HepG2 (cell line): ENCODE data around the gene SLC7A8. TPM values are rescaled to one million over a fixed set of nuclear protein-coding genes. Genes with fewer than 3 reads are reported as not detected.

Source experiments
- KAT7 ChIP-seq: IDR thresholded peaks from 2 replicates; pipeline ENCODE4 v1.6.1; 2018; ENCODE audit warnings: borderline replicate concordance, missing compliant biosample characterization
- SMAD1 ChIP-seq: sonication (generic); formaldehyde crosslinking; IDR thresholded peaks from 2 replicates; pipeline ENCODE4 v1.4.0; 2020; ENCODE audit warnings: missing genetic modification reagents, low read depth, mild to moderate bottlenecking, borderline replicate concordance
- ZNF124 ChIP-seq: sonication (generic); formaldehyde crosslinking; IDR thresholded peaks from 2 replicates; pipeline ENCODE4 v1.4.0; 2020; ENCODE audit warnings: missing genetic modification reagents
- ZNF460 ChIP-seq: sonication (generic); formaldehyde crosslinking; IDR thresholded peaks from 2 replicates; pipeline ENCODE4 v1.5.1; 2020; ENCODE audit warnings: missing genetic modification reagents, mild to moderate bottlenecking, borderline replicate concordance
- ZNF484 ChIP-seq: sonication (generic); formaldehyde crosslinking; IDR thresholded peaks from 2 replicates; pipeline ENCODE4 v1.5.1; 2020; ENCODE audit warnings: mild to moderate bottlenecking, low read depth, missing genetic modification reagents, borderline replicate concordance
- ZNF75D ChIP-seq: sonication (generic); formaldehyde crosslinking; IDR thresholded peaks from 2 replicates; pipeline ENCODE4 v1.8.1; 2023; ENCODE audit warnings: missing genetic modification reagents, mild to moderate bottlenecking, borderline replicate concordance
- polyA plus RNA-seq, 8 experiments: library from polyadenylated mRNA; depleted of rRNA in 3 of 8; stranded (reverse) in 7 of 8; unstranded in 1 of 8; fragments of >200 nt; fragmentation: Illumina TruSeq in 4 of 8; extraction: Trizol in 4 of 8; gene quantifications; 2 replicates each; pipeline versions ENCODE4 v1.2.1 to v1.2.3, GENCODE V29; 2011 to 2016; ENCODE audit warnings: low read depth in 4 of 8, missing spikeins in 1 of 8, mixed read lengths in 1 of 8; ENCODE audit not compliant: insufficient read depth in 1 of 8
- total RNA-seq, 5 experiments: library from RNA; depleted of rRNA; stranded (reverse); fragments of >200 nt; fragmentation: Illumina TruSeq; extraction: Trizol; gene quantifications; 2 replicates each; pipeline ENCODE4 v1.2.3, GENCODE V29; 2016; ENCODE audit warnings: low read depth in 1 of 5
- TF ChIP-seq, protein P1 (sequence below): sonication (generic); formaldehyde crosslinking; IDR thresholded peaks from 2 replicates; pipeline ENCODE4 v1.5.1; 2020; ENCODE audit warnings: mild to moderate bottlenecking, moderate library complexity, missing genetic modification reagents
- TF ChIP-seq, protein P2 (sequence below): sonication (generic); formaldehyde crosslinking; IDR thresholded peaks from one replicate; pipeline ENCODE4 v1.5.1; 2020; ENCODE audit warnings: mild to moderate bottlenecking, missing genetic modification reagents; ENCODE audit errors: not compliant biosample characterization
- TF ChIP-seq, protein P3 (sequence below): sonication (generic); formaldehyde crosslinking; IDR thresholded peaks from 2 replicates; pipeline ENCODE4 v1.5.0; 2020; ENCODE audit warnings: mild to moderate bottlenecking, missing genetic modification reagents, borderline replicate concordance

The SLC7A8 gene
- total and polyA plus RNA-seq, 2 of the 13 experiments (the other 11 are each of a cell fraction or from before 2014, with no cell fraction given) = 0.25 TPM; not detected in 1

DNA sequence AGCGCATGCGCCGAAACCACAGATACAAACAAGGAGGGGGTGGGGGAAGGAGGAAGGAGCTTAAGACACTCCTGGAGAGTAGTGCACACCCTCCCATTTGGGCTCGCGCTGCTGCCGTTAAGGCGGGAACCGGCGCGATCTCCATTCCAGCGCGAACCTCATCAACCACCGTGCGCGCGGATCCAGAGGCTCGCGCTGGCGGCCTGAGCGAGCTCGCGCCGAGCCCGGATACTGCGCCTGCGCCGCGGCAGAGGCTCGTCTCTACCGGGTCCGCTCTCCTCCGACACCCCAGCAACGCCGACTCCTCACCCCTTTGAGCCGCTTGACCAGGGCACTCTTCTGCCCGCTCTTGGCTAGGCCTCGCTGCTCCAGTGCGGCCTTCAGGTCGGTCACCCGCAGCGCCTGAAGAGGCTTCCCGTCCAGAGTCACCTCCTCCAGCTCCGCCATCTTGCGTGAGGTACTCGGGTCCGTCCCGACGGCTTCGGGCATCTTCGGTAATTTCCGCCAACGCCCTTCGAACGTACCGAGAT is 88.7 kb downstream of the SLC7A8 start, which contains the start of gene ACIN1 (continued):
- TF ChIP-seq, protein P1, sequence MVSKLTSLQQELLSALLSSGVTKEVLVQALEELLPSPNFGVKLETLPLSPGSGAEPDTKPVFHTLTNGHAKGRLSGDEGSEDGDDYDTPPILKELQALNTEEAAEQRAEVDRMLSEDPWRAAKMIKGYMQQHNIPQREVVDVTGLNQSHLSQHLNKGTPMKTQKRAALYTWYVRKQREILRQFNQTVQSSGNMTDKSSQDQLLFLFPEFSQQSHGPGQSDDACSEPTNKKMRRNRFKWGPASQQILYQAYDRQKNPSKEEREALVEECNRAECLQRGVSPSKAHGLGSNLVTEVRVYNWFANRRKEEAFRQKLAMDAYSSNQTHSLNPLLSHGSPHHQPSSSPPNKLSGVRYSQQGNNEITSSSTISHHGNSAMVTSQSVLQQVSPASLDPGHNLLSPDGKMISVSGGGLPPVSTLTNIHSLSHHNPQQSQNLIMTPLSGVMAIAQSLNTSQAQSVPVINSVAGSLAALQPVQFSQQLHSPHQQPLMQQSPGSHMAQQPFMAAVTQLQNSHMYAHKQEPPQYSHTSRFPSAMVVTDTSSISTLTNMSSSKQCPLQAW (CRISPR knock-in tag) = peak; percentile 72; the same call in 1 of the 2 replicates
- TF ChIP-seq, protein P2, sequence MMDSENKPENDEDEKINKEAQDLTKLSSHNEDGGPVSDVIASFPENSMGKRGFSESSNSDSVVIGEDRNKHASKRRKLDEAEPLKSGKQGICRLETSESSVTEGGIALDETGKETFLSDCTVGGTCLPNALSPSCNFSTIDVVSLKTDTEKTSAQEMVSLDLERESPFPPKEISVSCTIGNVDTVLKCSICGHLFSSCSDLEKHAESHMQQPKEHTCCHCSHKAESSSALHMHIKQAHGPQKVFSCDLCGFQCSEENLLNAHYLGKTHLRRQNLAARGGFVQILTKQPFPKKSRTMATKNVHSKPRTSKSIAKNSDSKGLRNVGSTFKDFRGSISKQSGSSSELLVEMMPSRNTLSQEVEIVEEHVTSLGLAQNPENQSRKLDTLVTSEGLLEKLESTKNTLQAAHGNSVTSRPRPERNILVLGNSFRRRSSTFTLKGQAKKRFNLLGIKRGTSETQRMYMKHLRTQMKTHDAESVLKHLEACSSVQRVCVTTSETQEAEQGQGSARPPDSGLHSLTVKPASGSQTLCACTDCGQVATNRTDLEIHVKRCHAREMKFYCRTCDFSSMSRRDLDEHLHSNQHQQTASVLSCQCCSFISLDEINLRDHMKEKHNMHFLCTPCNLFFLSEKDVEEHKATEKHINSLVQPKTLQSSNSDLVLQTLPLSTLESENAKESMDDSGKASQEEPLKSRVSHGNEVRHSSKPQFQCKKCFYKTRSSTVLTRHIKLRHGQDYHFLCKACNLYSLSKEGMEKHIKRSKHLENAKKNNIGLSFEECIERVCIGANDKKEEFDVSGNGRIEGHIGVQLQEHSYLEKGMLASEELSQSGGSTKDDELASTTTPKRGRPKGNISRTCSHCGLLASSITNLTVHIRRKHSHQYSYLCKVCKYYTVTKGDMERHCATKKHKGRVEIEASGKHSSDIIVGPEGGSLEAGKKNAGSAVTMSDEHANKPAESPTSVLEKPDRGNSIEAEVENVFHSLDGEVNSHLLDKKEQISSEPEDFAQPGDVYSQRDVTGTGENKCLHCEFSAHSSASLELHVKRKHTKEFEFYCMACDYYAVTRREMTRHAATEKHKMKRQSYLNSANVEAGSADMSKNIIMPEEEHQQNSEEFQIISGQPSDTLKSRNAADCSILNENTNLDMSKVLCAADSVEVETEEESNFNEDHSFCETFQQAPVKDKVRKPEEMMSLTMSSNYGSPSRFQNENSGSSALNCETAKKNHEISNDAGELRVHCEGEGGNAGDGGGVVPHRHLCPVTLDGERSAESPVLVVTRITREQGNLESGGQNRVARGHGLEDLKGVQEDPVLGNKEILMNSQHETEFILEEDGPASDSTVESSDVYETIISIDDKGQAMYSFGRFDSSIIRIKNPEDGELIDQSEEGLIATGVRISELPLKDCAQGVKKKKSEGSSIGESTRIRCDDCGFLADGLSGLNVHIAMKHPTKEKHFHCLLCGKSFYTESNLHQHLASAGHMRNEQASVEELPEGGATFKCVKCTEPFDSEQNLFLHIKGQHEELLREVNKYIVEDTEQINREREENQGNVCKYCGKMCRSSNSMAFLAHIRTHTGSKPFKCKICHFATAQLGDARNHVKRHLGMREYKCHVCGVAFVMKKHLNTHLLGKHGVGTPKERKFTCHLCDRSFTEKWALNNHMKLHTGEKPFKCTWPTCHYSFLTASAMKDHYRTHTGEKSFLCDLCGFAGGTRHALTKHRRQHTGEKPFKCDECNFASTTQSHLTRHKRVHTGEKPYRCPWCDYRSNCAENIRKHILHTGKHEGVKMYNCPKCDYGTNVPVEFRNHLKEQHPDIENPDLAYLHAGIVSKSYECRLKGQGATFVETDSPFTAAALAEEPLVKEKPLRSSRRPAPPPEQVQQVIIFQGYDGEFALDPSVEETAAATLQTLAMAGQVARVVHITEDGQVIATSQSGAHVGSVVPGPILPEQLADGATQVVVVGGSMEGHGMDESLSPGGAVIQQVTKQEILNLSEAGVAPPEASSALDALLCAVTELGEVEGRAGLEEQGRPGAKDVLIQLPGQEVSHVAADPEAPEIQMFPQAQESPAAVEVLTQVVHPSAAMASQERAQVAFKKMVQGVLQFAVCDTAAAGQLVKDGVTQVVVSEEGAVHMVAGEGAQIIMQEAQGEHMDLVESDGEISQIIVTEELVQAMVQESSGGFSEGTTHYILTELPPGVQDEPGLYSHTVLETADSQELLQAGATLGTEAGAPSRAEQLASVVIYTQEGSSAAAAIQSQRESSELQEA (CRISPR knock-in tag) = peak; percentile 92
- no peak; the same call in 1 of the 2 replicates for TF ChIP-seq SMAD1 (CRISPR knock-in tag)
- TF ChIP-seq KAT7 (CRISPR knock-in tag) = peak; percentile 99; the same call in 1 of the 2 replicates
- no peak; the same call in 1 of the 2 replicates for TF ChIP-seq ZNF460 (CRISPR knock-in tag)
- peak; percentile 93; the same call in 1 of the 2 replicates for TF ChIP-seq ZNF484 (CRISPR knock-in tag)
- TF ChIP-seq, protein P3, sequence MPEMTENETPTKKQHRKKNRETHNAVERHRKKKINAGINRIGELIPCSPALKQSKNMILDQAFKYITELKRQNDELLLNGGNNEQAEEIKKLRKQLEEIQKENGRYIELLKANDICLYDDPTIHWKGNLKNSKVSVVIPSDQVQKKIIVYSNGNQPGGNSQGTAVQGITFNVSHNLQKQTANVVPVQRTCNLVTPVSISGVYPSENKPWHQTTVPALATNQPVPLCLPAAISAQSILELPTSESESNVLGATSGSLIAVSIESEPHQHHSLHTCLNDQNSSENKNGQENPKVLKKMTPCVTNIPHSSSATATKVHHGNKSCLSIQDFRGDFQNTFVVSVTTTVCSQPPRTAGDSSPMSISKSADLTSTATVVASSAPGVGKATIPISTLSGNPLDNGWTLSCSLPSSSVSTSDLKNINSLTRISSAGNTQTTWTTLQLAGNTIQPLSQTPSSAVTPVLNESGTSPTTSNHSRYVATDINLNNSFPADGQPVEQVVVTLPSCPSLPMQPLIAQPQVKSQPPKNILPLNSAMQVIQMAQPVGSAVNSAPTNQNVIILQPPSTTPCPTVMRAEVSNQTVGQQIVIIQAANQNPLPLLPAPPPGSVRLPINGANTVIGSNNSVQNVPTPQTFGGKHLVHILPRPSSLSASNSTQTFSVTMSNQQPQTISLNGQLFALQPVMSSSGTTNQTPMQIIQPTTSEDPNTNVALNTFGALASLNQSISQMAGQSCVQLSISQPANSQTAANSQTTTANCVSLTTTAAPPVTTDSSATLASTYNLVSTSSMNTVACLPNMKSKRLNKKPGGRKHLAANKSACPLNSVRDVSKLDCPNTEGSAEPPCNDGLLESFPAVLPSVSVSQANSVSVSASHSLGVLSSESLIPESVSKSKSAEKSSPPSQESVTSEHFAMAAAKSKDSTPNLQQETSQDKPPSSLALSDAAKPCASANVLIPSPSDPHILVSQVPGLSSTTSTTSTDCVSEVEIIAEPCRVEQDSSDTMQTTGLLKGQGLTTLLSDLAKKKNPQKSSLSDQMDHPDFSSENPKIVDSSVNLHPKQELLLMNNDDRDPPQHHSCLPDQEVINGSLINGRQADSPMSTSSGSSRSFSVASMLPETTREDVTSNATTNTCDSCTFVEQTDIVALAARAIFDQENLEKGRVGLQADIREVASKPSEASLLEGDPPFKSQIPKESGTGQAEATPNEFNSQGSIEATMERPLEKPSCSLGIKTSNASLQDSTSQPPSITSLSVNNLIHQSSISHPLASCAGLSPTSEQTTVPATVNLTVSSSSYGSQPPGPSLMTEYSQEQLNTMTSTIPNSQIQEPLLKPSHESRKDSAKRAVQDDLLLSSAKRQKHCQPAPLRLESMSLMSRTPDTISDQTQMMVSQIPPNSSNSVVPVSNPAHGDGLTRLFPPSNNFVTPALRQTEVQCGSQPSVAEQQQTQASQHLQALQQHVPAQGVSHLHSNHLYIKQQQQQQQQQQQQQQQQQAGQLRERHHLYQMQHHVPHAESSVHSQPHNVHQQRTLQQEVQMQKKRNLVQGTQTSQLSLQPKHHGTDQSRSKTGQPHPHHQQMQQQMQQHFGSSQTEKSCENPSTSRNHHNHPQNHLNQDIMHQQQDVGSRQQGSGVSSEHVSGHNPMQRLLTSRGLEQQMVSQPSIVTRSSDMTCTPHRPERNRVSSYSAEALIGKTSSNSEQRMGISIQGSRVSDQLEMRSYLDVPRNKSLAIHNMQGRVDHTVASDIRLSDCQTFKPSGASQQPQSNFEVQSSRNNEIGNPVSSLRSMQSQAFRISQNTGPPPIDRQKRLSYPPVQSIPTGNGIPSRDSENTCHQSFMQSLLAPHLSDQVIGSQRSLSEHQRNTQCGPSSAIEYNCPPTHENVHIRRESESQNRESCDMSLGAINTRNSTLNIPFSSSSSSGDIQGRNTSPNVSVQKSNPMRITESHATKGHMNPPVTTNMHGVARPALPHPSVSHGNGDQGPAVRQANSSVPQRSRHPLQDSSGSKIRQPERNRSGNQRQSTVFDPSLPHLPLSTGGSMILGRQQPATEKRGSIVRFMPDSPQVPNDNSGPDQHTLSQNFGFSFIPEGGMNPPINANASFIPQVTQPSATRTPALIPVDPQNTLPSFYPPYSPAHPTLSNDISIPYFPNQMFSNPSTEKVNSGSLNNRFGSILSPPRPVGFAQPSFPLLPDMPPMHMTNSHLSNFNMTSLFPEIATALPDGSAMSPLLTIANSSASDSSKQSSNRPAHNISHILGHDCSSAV (CRISPR knock-in tag) = peak; percentile 88; the same call in 1 of the 2 replicates
- TF ChIP-seq ZNF75D (CRISPR knock-in tag) = peak; percentile 42; the same call in 1 of the 2 replicates
- peak; percentile 92 for TF ChIP-seq ZNF124 (CRISPR knock-in tag)
